Suprapubic skin (tissue), 4 donors: ENCODE data around the gene ZMYND10. TPM values are rescaled to one million over a fixed set of nuclear protein-coding genes. Genes with fewer than 3 reads are reported as not detected.

Source experiments
- DNase-seq, 2 donors: peaks; one replicate each; pipeline ENCODE4 v3.0.0-alpha.2; 2019; ENCODE audit warnings: low spot score in 2 of 2
- H3K27ac ChIP-seq: fragments of 200-600 bp; sonication (generic); one replicate; pipeline ENCODE4 v1.5.1; 2019
- H3K27me3 ChIP-seq: fragments of 200-600 bp; sonication (generic); one replicate; pipeline ENCODE4 v1.5.1; 2019
- H3K36me3 ChIP-seq: fragments of 200-600 bp; sonication (generic); one replicate; pipeline ENCODE4 v1.5.1; 2019
- H3K4me1 ChIP-seq: fragments of 200-600 bp; sonication (generic); one replicate; pipeline ENCODE4 v1.5.1; 2019
- H3K4me3 ChIP-seq: fragments of 200-600 bp; sonication (generic); one replicate; pipeline ENCODE4 v1.5.1; 2019; ENCODE audit warnings: mild to moderate bottlenecking
- H3K9me3 ChIP-seq: fragments of 200-600 bp; sonication (generic); one replicate; pipeline ENCODE4 v1.5.1; 2019
- EP300 ChIP-seq: sonication (generic); formaldehyde crosslinking; IDR thresholded peaks from one replicate; pipeline ENCODE4 v1.6.1; 2017; ENCODE audit warnings: antibody characterized with exemption
- POLR2A ChIP-seq, 2 donors: fragments of 450-650 bp; IDR thresholded peaks; one replicate each; pipeline ENCODE4 v1.6.1; 2017; ENCODE audit warnings: antibody characterized with exemption in 2 of 2, mild to moderate bottlenecking in 2 of 2, moderate library complexity in 2 of 2
- POLR2AphosphoS5 ChIP-seq, 3 donors: sonication (generic); formaldehyde crosslinking; IDR thresholded peaks; one replicate each; pipeline ENCODE4 v1.6.1; 2017; ENCODE audit warnings: antibody characterized with exemption in 3 of 3
- whole genome bisulfite sequencing: methylation state at CpG from one replicate; pipeline ENCODE4 v1.1.5; 2018; 5-methylcytosine and 5-hydroxymethylcytosine counted together
- total RNA-seq, 4 donors: library from RNA; depleted of rRNA; stranded (reverse); fragments of >200 nt; gene quantifications; one replicate each; pipeline ENCODE4 v1.1.0, GENCODE V29; 2016
- TF ChIP-seq, protein P1 (sequence below), 2 donors: fragments of 200-600 bp in 1 of 2; fragments of 450-650 bp in 1 of 2; sonication (generic) in 1 of 2; IDR thresholded peaks; one replicate each; pipeline ENCODE4 v1.5.1; 2016 to 2019; ENCODE audit warnings: antibody characterized with exemption in 2 of 2, mild to moderate bottlenecking in 1 of 2, moderate library complexity in 1 of 2

ZMYND10 gene
- total RNA-seq, 4 donors from 2014 or later, result 1.6 to 4.7 (median 1.9) TPM; not detected in 1

DNA sequence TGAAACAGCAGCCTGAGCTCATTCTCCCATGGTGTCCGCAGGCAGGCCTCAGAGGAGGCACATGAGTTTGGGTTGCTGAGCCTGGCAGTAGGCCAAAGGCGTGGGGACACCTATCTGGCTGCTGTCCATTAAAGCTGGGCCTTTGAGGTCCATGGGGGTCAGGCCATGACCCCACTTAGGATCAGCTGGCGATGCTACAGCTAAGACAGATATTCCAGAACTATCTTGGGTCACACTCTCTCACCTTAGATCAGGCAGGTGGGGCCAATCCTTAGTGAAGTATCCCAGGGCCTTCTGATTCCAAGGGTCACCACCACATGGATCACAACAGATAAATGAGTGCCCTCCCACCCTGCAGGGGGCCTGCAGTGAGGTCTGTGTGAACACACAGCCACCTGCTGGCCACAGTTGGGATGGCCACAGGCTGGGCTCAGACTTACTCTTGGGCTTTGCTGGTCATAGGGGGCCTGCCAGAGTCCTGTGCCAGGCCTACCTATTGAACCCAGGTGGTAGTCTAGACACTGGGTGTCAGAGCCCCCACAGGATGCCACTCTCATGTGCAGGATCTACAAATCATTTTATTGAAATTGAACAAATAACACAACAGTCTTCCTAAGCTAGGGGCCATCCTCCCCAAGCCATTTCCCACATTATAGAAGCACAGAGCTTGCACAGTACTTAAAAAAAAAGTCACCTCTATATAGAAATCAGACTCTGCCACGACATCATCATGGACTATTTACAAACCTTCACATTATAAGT, 21.0 kb downstream of the ZMYND10 start:
- WGBS, result 12% methylated on average over 1 of the region's 4 CpGs
- peak in 1 of 2 donors; percentile 82 for DNase-seq
- H3K4me3 ChIP-seq, result no peak overlapping the region

DNA sequence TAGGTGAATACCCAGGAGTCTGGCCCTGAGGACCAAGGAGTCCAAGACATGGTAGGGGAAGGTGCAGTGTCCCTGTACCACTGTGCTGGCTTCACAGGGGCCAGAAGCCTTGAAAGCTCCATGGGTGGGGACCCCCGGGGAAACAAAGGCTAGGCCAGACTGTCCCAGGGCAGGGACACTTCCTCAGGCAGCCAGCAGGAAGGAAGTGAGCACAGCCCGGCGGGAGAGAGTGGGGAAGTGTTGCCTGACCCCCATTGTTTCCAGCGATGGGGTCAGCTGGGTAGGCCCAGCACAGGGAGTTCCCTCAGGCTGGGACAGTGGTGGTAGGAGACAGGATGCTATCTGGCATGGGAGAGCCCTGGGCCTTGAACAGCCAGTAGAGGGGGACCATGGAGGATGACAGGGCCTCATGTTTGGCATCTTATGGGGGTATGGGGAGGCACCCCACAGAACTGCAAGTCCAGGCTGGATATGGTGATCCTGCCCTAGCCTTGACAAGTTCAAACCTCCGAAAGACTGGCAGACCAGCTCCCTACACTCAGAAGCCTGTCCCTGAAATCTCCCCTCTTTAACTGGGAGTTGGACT, 21.8 kb downstream of the ZMYND10 start:
- 58% methylated on average over 5 of the region's 5 CpGs for WGBS
- peaks cover 78% of the 10 kb centered on the region for H3K4me1 ChIP-seq
- no peak for DNase-seq
- H3K4me3 ChIP-seq, result no peak overlapping the region
- no peaks in the 10 kb centered on the region for H3K27me3 ChIP-seq
- peaks cover 21% of the 10 kb centered on the region for H3K36me3 ChIP-seq
- TF ChIP-seq POLR2AphosphoS5 (IDR thresholded peaks at IDR 0.05) (peak in 1 of 3 donors; percentile 72), EP300 (no peak), POLR2A (IDR thresholded peaks at IDR 0.05) (no peak)
- TF ChIP-seq, protein P1, sequence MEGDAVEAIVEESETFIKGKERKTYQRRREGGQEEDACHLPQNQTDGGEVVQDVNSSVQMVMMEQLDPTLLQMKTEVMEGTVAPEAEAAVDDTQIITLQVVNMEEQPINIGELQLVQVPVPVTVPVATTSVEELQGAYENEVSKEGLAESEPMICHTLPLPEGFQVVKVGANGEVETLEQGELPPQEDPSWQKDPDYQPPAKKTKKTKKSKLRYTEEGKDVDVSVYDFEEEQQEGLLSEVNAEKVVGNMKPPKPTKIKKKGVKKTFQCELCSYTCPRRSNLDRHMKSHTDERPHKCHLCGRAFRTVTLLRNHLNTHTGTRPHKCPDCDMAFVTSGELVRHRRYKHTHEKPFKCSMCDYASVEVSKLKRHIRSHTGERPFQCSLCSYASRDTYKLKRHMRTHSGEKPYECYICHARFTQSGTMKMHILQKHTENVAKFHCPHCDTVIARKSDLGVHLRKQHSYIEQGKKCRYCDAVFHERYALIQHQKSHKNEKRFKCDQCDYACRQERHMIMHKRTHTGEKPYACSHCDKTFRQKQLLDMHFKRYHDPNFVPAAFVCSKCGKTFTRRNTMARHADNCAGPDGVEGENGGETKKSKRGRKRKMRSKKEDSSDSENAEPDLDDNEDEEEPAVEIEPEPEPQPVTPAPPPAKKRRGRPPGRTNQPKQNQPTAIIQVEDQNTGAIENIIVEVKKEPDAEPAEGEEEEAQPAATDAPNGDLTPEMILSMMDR (IDR thresholded peaks at IDR 0.05), result no peak
- H3K9me3 ChIP-seq, result no peaks in the 10 kb centered on the region
- H3K27ac ChIP-seq, result peak overlapping the region; percentile 96

More for the DNA sequence above, 21.0 kb downstream of the ZMYND10 start:
- Histone ChIP-seq H3K4me1 (peaks cover 74% of the 10 kb centered on the region), H3K27me3 (no peaks in the 10 kb centered on the region), H3K9me3 (no peaks in the 10 kb centered on the region), H3K27ac (peak overlapping the region; percentile 96), H3K36me3 (peaks cover 20% of the 10 kb centered on the region)
- no peak for TF ChIP-seq EP300
- TF ChIP-seq, protein P1 (IDR thresholded peaks at IDR 0.05), result peak; percentile 66 to 89

DNA sequence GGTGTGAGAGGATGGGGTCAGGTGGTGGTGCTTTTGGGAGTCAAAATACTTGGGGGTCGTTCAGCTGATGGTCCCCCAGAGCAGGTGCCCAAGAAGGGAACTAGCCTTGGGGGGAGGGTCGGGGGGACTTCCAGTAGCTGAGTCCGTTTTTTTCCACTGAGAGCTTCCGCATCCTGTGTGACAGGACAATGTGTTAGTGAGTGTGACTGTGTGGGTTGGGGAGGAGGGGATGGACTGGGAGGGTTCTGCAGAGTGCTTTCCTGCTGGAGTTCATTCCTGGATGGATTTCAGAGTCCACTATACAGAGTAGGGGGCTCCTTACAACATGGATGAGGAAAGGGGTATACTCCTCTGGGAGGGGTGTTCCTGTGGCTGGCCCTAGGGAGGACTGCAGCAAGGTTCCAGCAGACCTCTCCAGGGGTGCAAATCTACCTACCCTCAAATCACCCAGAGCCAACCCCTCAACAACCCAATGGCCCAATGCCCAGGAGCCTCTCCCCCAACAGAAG, 22.4 kb downstream of the ZMYND10 start:
- Histone ChIP-seq H3K36me3 (peaks cover 27% of the 10 kb centered on the region), H3K4me3 (peak overlapping the region; percentile 93), H3K9me3 (no peaks in the 10 kb centered on the region), H3K27ac (peak overlapping the region; percentile 96), H3K27me3 (no peaks in the 10 kb centered on the region), H3K4me1 (peaks cover 79% of the 10 kb centered on the region)
- TF ChIP-seq EP300 (no peak), POLR2AphosphoS5 (IDR thresholded peaks at IDR 0.05) (no peak), POLR2A (IDR thresholded peaks at IDR 0.05) (no peak)
- TF ChIP-seq, protein P1 (IDR thresholded peaks at IDR 0.05), result no peak
- DNase-seq, result no peak
- WGBS, result 31% methylated on average over 4 of the region's 4 CpGs

DNA sequence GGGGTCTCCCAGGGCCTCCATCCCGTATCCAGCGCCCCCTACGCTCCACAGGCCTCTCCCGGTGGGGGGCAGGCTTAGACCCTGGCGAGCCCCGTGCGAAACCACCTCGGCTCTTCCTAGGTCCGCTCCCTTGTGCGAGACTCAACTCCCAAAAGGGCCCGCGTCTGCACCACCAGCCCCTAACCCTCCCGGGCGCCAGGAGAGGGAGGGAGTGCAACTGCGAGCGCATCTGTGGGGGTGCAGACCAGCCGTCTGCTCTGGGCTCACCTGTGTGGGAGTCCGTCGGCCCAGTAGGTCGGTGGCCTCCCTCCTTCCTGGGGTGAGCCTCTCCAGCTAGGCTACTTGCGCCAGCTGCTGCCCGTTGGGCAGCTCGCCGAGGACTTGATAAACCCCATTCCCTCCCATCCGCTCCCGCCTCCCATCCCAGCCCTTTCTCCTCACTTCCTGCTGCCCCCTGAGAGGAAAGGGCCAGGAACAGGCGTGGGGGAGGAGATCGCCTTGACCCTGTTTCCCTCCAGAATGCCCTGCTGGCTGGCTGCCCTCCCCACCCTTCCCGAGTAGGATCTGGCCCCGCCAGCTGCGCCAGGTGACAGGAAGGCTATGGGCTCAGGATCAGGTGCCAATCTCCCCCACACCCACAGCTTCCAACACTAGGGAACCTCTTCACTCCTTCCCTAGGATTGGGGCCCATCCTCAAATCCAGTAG, 23.0 kb downstream of the ZMYND10 start, which contains the start of gene HYAL2:
Gene HYAL2 (minus strand): TSS at position 360 of the 706 bp plus-strand sequence. CDS start 2,256 bp downstream, outside the sequence.
- Histone ChIP-seq H3K4me3 (peak within 1 kb of the TSS; percentile 93), H3K27me3 (no peaks in the 10 kb centered on the region), H3K4me1 (peaks cover 84% of the 10 kb centered on the region), H3K36me3 (peaks cover 31% of the 10 kb centered on the region), H3K9me3 (no peaks in the 10 kb centered on the region), H3K27ac (peak within 1 kb of the TSS; percentile 96)
- peak in 2 of 3 donors; percentile 24 to 30 for TF ChIP-seq POLR2AphosphoS5 (IDR thresholded peaks at IDR 0.05)
- TF ChIP-seq, protein P1 (IDR thresholded peaks at IDR 0.05), result no peak
- WGBS, result 44% methylated on average over 16 of the region's 31 CpGs
- DNase-seq, result no peak

DNA sequence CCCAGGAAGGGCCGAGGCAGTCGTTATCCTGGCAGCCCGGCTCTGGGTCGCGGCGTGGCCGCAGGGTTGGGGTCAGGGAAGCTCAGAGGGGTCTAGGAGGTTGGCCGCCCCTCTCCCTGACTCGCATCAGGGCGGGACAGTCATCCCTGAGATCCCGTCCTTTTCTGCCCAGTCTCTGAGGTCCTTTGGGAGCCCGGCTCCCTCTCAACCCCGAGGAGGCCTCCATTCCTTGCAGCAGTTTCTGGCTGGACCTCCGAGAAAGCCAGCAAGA, 23.5 kb downstream of the ZMYND10 start:
- Histone ChIP-seq H3K4me1 (peaks cover 84% of the 10 kb centered on the region), H3K9me3 (no peaks in the 10 kb centered on the region), H3K27me3 (no peaks in the 10 kb centered on the region), H3K4me3 (peak overlapping the region; percentile 93), H3K36me3 (peaks cover 31% of the 10 kb centered on the region), H3K27ac (peak overlapping the region; percentile 96)
- no peak for TF ChIP-seq POLR2A (IDR thresholded peaks at IDR 0.05)
- TF ChIP-seq POLR2AphosphoS5 (IDR thresholded peaks at IDR 0.05), result no peak
- TF ChIP-seq EP300, result no peak
- TF ChIP-seq, protein P1 (IDR thresholded peaks at IDR 0.05), result no peak
- WGBS, result 30% methylated on average over 2 of the region's 14 CpGs
- DNase-seq, result no peak
